ENCODE data around the gene ARL2BP.
A peak's percentile ranks its signal among the peaks of the same experiment; 100 is the strongest.

Gene ARL2BP

GRCh38 chr16:57279780-57280638 is 35.0 kb downstream of the ARL2BP start:
- H3K4me1 Mint-ChIP-seq (ENCODE audit: low read depth) = peaks cover 34% of the 10 kb centered on the region
- no peak overlapping the region for H3K4me3 Mint-ChIP-seq
- no peaks in the 10 kb centered on the region for H3K9me3 Mint-ChIP-seq
- peaks cover 12% of the 10 kb centered on the region for H3K27me3 Mint-ChIP-seq
- H3K27ac Mint-ChIP-seq = no peak overlapping the region
- H3K36me3 Mint-ChIP-seq (ENCODE audit: low read depth) = no peaks in the 10 kb centered on the region
- no peak for DNase-seq

- no peak for DNase-seq
- H3K27me3 Mint-ChIP-seq = peaks cover 17% of the 10 kb centered on the region
- no peak overlapping the region for H3K27ac Mint-ChIP-seq
- no peaks in the 10 kb centered on the region for H3K36me3 Mint-ChIP-seq (ENCODE audit: low read depth)
- H3K9me3 Mint-ChIP-seq = no peaks in the 10 kb centered on the region
- peaks cover 34% of the 10 kb centered on the region for H3K4me1 Mint-ChIP-seq (ENCODE audit: low read depth)
- H3K4me3 Mint-ChIP-seq = no peak overlapping the region
Measured at GRCh38 chr16:57281791-57282190, 36.7 kb downstream of the ARL2BP start.

GRCh38 chr16:57282510-57283213 is 37.6 kb downstream of the ARL2BP start:
- Mint-ChIP-seq H3K27me3 (peaks cover 17% of the 10 kb centered on the region), H3K4me3 (no peak overlapping the region), H3K4me1 (ENCODE audit: low read depth) (peaks cover 26% of the 10 kb centered on the region), H3K9me3 (no peaks in the 10 kb centered on the region), H3K27ac (no peak overlapping the region), H3K36me3 (ENCODE audit: low read depth) (no peaks in the 10 kb centered on the region)
- no peak for DNase-seq

GRCh38 chr16:57283214-57283958 is 38.3 kb downstream of the ARL2BP start:
- no peak for DNase-seq
- H3K4me3 Mint-ChIP-seq = peak overlapping the region; percentile 63

GRCh38 chr16:57283959-57284208 is 38.8 kb downstream of the ARL2BP start:
- Mint-ChIP-seq H3K27ac (peak overlapping the region; percentile 50), H3K4me3 (peak overlapping the region; percentile 63), H3K36me3 (ENCODE audit: low read depth) (no peaks in the 10 kb centered on the region), H3K4me1 (ENCODE audit: low read depth) (peaks cover 16% of the 10 kb centered on the region), H3K9me3 (no peaks in the 10 kb centered on the region), H3K27me3 (peaks cover 17% of the 10 kb centered on the region)
- DNase-seq = no peak

More at GRCh38 chr16:57283214-57283958, 38.3 kb downstream of the ARL2BP start:
- Mint-ChIP-seq H3K27me3 (peaks cover 17% of the 10 kb centered on the region), H3K4me1 (ENCODE audit: low read depth) (peaks cover 20% of the 10 kb centered on the region), H3K9me3 (no peaks in the 10 kb centered on the region), H3K27ac (peak overlapping the region; percentile 50), H3K36me3 (ENCODE audit: low read depth) (no peaks in the 10 kb centered on the region)

- Mint-ChIP-seq H3K4me3 (peak within 1 kb of the TSS; percentile 71), H3K27me3 (peaks cover 17% of the 10 kb centered on the region), H3K9me3 (no peaks in the 10 kb centered on the region), H3K36me3 (ENCODE audit: low read depth) (no peaks in the 10 kb centered on the region), H3K27ac (peak within 1 kb of the TSS; percentile 50), H3K4me1 (ENCODE audit: low read depth) (peaks cover 17% of the 10 kb centered on the region)
- DNase-seq = peak; percentile 76
Measured at GRCh38 chr16:57284209-57284951, 39.3 kb downstream of the ARL2BP start, which contains the start of gene PLLP. Gene PLLP (minus strand): TSS chr16:57284672. CDS start chr16:57284540, 132 bp downstream.

GRCh38 chr16:57284952-57285363 is 39.9 kb downstream of the ARL2BP start:
- Mint-ChIP-seq H3K27ac (no peak overlapping the region), H3K4me3 (peak overlapping the region; percentile 71), H3K27me3 (peaks cover 17% of the 10 kb centered on the region), H3K9me3 (no peaks in the 10 kb centered on the region), H3K36me3 (ENCODE audit: low read depth) (no peaks in the 10 kb centered on the region), H3K4me1 (ENCODE audit: low read depth) (peaks cover 22% of the 10 kb centered on the region)
- DNase-seq = no peak

- Mint-ChIP-seq H3K9me3 (no peaks in the 10 kb centered on the region), H3K27ac (no peak overlapping the region), H3K4me1 (ENCODE audit: low read depth) (peaks cover 24% of the 10 kb centered on the region), H3K4me3 (peak overlapping the region; percentile 71), H3K36me3 (ENCODE audit: low read depth) (no peaks in the 10 kb centered on the region), H3K27me3 (peaks cover 17% of the 10 kb centered on the region)
- no peak for DNase-seq
Measured at GRCh38 chr16:57285379-57285778, 40.3 kb downstream of the ARL2BP start.

GRCh38 chr16:57289391-57290257 is 44.6 kb downstream of the ARL2BP start:
- H3K9me3 Mint-ChIP-seq = no peaks in the 10 kb centered on the region
- peaks cover 18% of the 10 kb centered on the region for H3K4me1 Mint-ChIP-seq (ENCODE audit: low read depth)
- H3K4me3 Mint-ChIP-seq = no peak overlapping the region
- no peak overlapping the region for H3K27ac Mint-ChIP-seq
- DNase-seq = no peak
- H3K27me3 Mint-ChIP-seq = peaks cover 8% of the 10 kb centered on the region
- H3K36me3 Mint-ChIP-seq (ENCODE audit: low read depth) = no peaks in the 10 kb centered on the region

- H3K9me3 Mint-ChIP-seq = no peaks in the 10 kb centered on the region
- peaks cover 9% of the 10 kb centered on the region for H3K4me1 Mint-ChIP-seq (ENCODE audit: low read depth)
- H3K4me3 Mint-ChIP-seq = peak overlapping the region; percentile 52
- DNase-seq = peak; percentile 53
- no peaks in the 10 kb centered on the region for H3K36me3 Mint-ChIP-seq (ENCODE audit: low read depth)
- H3K27me3 Mint-ChIP-seq = no peaks in the 10 kb centered on the region
- peak overlapping the region; percentile 70 for H3K27ac Mint-ChIP-seq
Measured at GRCh38 chr16:57297856-57298255, 52.8 kb downstream of the ARL2BP start.

- no peak overlapping the region for H3K27ac Mint-ChIP-seq
- H3K9me3 Mint-ChIP-seq = no peaks in the 10 kb centered on the region
- H3K4me1 Mint-ChIP-seq (ENCODE audit: low read depth) = peaks cover 12% of the 10 kb centered on the region
- H3K27me3 Mint-ChIP-seq = no peaks in the 10 kb centered on the region
- DNase-seq = no peak
- H3K4me3 Mint-ChIP-seq = no peak overlapping the region
- H3K36me3 Mint-ChIP-seq (ENCODE audit: low read depth) = no peaks in the 10 kb centered on the region
Measured at GRCh38 chr16:57299009-57299718, 54.1 kb downstream of the ARL2BP start.

GRCh38 chr16:57299719-57300386 is 54.8 kb downstream of the ARL2BP start:
- Mint-ChIP-seq H3K4me3 (no peak overlapping the region), H3K4me1 (ENCODE audit: low read depth) (peaks cover 15% of the 10 kb centered on the region), H3K27ac (no peak overlapping the region), H3K27me3 (no peaks in the 10 kb centered on the region), H3K9me3 (no peaks in the 10 kb centered on the region), H3K36me3 (ENCODE audit: low read depth) (no peaks in the 10 kb centered on the region)
- DNase-seq = peak; percentile 88
